ENCODE measurements around the gene LZTR1.

Gene LZTR1

GRCh38 chr22:20996031-20996410 is 13.9 kb downstream of the LZTR1 start:
- TF ChIP-seq, protein P1, sequence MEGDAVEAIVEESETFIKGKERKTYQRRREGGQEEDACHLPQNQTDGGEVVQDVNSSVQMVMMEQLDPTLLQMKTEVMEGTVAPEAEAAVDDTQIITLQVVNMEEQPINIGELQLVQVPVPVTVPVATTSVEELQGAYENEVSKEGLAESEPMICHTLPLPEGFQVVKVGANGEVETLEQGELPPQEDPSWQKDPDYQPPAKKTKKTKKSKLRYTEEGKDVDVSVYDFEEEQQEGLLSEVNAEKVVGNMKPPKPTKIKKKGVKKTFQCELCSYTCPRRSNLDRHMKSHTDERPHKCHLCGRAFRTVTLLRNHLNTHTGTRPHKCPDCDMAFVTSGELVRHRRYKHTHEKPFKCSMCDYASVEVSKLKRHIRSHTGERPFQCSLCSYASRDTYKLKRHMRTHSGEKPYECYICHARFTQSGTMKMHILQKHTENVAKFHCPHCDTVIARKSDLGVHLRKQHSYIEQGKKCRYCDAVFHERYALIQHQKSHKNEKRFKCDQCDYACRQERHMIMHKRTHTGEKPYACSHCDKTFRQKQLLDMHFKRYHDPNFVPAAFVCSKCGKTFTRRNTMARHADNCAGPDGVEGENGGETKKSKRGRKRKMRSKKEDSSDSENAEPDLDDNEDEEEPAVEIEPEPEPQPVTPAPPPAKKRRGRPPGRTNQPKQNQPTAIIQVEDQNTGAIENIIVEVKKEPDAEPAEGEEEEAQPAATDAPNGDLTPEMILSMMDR (IDR thresholded peaks at IDR 0.05; ENCODE audit: control extremely low read depth, extremely low read depth, low read depth, missing control alignments): no peak
- DNase-seq (ENCODE audit: extremely low spot score): no peak
- ChIA-PET POLR2A (no interaction called here), CTCF (interaction anchor here (0.7 kb wide), 1 partner anchor 14 kb away, joined by 3 read pairs; the partner anchor contains the start of gene LZTR1)

GRCh38 chr22:20996598-20997535 is 14.8 kb downstream of the LZTR1 start:
- TF ChIP-seq, protein P1 (IDR thresholded peaks at IDR 0.05; ENCODE audit: control extremely low read depth, extremely low read depth, low read depth, missing control alignments): no peak
- no peak for DNase-seq (ENCODE audit: extremely low spot score)
- CTCF ChIA-PET: interaction anchor here (0.7 to 1.0 kb wide), 2 partner anchors 15 to 650 kb away, joined by 3 read pairs; partner anchors contain the start of gene LZTR1
- POLR2A ChIA-PET: no interaction called here

GRCh38 chr22:20997536-20998257 is 15.6 kb downstream of the LZTR1 start:
- TF ChIP-seq, protein P1 (IDR thresholded peaks at IDR 0.05; ENCODE audit: control extremely low read depth, extremely low read depth, low read depth, missing control alignments): no peak
- ChIA-PET CTCF (interaction anchor here (1.0 kb wide), 1 partner anchor 649 kb away, joined by 3 read pairs; no protein-coding TSS in a partner anchor), POLR2A (no interaction called here)
- DNase-seq (ENCODE audit: extremely low spot score): no peak

DNA sequence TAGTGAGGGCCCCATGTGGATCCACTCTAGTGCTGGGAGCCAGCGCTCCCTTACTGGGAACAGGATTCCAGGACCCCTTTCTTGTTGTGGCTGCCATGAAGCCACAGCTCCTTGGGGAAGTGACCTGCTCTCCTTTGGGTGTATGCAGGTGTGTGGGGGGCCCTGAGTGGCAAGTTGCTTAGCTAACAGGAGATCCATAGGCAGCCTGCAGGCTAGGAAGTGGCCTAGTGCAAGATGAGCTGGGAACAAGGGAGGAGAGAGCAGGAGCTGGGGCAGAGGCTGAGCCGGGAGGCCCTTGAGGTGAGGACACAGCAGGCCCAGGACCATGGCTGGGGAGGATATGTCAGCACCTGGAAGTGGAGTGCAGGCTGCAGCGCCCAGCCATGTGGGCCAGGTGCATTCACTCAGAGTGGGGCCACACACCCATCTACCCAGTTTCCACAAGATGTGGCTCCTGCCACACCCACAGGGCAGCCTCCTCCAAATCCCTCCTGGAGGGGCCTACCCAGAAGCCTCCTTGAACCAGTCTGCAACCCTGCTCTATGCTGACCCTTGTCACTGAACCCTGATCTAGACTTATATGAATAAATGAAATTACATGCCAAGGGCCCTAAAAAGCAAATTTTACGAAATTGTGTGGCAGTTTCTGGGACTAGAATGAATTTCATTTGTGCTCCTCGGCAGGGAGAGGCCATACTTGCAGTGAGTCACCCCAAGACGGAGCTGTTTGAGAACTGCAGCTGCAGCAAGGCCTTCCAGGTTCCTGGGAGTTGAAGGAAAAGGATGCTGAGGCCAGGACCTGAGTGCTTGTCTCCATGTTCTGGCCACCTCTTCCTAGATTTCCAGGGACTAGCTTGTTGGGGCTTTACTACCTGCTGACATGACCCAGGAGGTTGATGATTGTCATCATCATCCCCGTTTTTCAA is 16.6 kb downstream of the LZTR1 start:
- no peak for DNase-seq (ENCODE audit: extremely low spot score)
- POLR2A ChIA-PET: no interaction called here
- TF ChIP-seq, protein P1 (IDR thresholded peaks at IDR 0.05; ENCODE audit: control extremely low read depth, extremely low read depth, low read depth, missing control alignments): no peak
- CTCF ChIA-PET: interaction anchor here (0.9 to 2.5 kb wide), 2 partner anchors 8 to 17 kb away, joined by 3 to 10 read pairs; partner anchors contain the start of gene LZTR1

DNA sequence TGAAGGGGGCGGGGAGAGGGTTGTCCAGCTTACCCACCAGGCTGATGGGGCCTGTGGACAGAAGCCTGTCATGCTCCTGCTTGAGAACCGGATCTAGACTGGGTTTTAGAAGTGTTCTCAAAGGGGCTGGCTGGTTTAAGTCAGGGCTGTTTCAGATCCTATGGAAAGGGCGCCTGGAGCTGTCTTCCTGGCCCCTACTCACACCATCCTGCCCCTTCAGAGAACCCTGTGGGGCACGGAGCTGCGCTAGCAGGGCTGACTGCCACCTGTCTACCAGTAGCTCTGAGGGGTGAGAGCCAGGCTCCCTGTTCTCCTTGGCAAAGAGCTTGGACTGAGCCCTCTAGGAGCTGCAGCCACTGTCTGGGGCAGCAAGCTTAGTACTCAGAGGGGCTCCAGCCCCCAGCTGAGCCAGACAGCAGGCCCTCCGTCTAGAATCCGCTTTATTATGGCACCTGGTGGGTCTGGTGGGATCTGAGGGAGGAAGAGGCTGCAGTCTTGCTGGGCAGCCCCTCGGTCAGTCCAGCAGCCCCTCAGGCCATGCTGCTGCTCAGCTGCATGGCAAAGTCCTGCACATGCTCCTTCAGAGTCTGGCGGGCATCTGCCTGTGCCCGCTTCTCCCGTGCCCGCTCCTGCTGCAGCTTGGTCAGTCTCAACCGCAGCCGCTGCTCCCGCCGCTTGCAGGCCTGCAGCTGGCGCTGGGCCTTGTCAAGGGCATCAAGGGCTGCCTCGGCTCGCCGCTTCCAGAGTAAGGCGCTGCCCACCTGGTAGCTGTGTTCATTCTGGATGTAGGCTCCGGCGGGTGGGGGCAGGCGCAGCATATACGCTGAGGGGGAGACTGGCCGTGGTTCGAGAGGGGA is 17.5 kb downstream of the LZTR1 start:
- ChIA-PET CTCF (interaction anchor here (0.9 to 2.5 kb wide), 3 partner anchors 9 to 18 kb away, joined by 3 to 10 read pairs (median 3); partner anchors contain the start of gene LZTR1), POLR2A (no interaction called here)
- TF ChIP-seq, protein P1 (IDR thresholded peaks at IDR 0.05; ENCODE audit: control extremely low read depth, extremely low read depth, low read depth, missing control alignments): no peak
- DNase-seq (ENCODE audit: extremely low spot score): no peak

All from GM10248 (cell line).